Neutrophil (primary cell): ENCODE results near the gene NCK2.

Source experiments
- H3K27ac ChIP-seq: fragments of 200-600 bp; sonication (generic); 2 replicates; pipeline ENCODE4 v1.5.1; 2016; ENCODE audit warnings: mild to moderate bottlenecking, moderate library complexity
- H3K27me3 ChIP-seq: fragments of 200-600 bp; sonication (generic); 2 replicates; pipeline ENCODE4 v1.6.0; 2016; ENCODE audit warnings: mild to moderate bottlenecking
- H3K36me3 ChIP-seq: fragments of 200-600 bp; sonication (generic); 2 replicates; pipeline ENCODE4 v1.5.1; 2017
- H3K4me1 ChIP-seq, 2 experiments: fragments of 200-600 bp in 1 of 2; sonication (generic) in 1 of 2; 1 replicate in 1 of 2; 2 replicates in 1 of 2; pipeline versions ENCODE4 v1.5.1 to v1.6.1; 2013 to 2016; ENCODE audit warnings: low read depth in 1 of 2, low read length in 1 of 2, mild to moderate bottlenecking in 1 of 2, moderate library complexity in 1 of 2; ENCODE audit not compliant: control insufficient read depth in 1 of 2, insufficient read depth in 1 of 2
- H3K4me3 ChIP-seq, 2 experiments: fragments of 200-600 bp in 1 of 2; sonication (generic) in 1 of 2; 1 replicate in 1 of 2; 2 replicates in 1 of 2; pipeline ENCODE4 v1.5.1; 2013 to 2016; ENCODE audit warnings: low read depth in 1 of 2, low read length in 1 of 2, mild to moderate bottlenecking in 1 of 2, moderate library complexity in 1 of 2
- H3K9me3 ChIP-seq: fragments of 200-600 bp; sonication (generic); 2 replicates; pipeline ENCODE4 v1.5.1; 2016
- CTCF ChIP-seq: fragments of 200-600 bp; sonication (generic); IDR thresholded peaks from 2 replicates; pipeline ENCODE4 v1.5.1; 2016; ENCODE audit warnings: antibody characterized with exemption

NCK2 gene

GRCh38 chr2:105848367-105848766 is 103.7 kb downstream of the NCK2 start:
- no peak for TF ChIP-seq CTCF
- Histone ChIP-seq H3K27me3 (no peaks in the 10 kb centered on the region), H3K4me1 (peaks cover 56 to 74% of the 10 kb centered on the region in 2 experiments), H3K9me3 (no peaks in the 10 kb centered on the region), H3K27ac (peak overlapping the region; percentile 72), H3K36me3 (no peaks in the 10 kb centered on the region), H3K4me3 (no peak overlapping the region)

- H3K36me3 ChIP-seq: peaks cover under 1% of the 10 kb centered on the region
- H3K27me3 ChIP-seq: no peaks in the 10 kb centered on the region
- H3K4me1 ChIP-seq: peaks cover 62 to 83% of the 10 kb centered on the region in 2 experiments
- H3K27ac ChIP-seq: peak overlapping the region; percentile 72
- H3K4me3 ChIP-seq: no peak overlapping the region
- no peak for TF ChIP-seq CTCF
- no peaks in the 10 kb centered on the region for H3K9me3 ChIP-seq
Measured at GRCh38 chr2:105849431-105850179, 104.9 kb downstream of the NCK2 start.

GRCh38 chr2:105852066-105852465 is 107.4 kb downstream of the NCK2 start:
- Histone ChIP-seq H3K36me3 (peaks cover 21% of the 10 kb centered on the region), H3K4me1 (peaks cover 56 to 71% of the 10 kb centered on the region in 2 experiments), H3K4me3 (peak overlapping the region in 1 of 2 experiments; percentile 13), H3K9me3 (no peaks in the 10 kb centered on the region), H3K27me3 (no peaks in the 10 kb centered on the region), H3K27ac (peak overlapping the region; percentile 74)
- TF ChIP-seq CTCF: no peak

DNA sequence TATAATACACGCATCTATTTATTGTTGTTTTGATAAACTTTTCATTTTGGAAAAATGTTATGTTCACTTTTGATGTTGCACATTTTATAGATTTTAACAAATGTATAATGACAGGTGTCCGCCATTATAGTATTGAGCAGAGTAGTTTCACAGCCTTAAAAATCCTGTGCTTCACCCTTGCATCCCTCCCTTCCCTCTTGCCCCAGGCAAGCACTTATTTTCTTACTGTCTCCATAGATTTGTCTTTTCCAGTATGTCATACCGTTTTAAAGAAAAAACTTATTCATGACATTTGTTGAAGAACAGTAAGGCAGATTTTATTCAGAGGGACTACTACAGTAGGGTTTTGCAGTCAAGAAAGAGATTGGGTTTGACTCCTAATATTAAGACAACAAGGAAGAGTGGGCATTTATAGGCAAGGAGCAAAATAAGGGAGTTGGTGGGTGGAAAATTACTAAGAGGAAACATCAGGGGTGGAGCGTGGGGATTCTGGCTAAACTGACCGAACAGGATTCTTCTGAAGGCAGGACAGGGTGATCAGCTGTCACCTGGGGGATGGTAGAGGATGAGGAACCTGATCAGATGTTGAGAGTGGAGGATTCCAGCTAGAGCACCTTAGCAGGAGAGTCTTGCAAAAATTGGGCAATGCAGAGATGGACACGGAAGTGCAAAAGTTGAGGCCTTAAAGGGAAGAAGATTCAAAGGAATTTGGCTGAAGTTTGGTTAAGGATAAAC is 108.8 kb downstream of the NCK2 start:
- H3K4me3 ChIP-seq: no peak overlapping the region
- TF ChIP-seq CTCF: no peak
- no peaks in the 10 kb centered on the region for H3K9me3 ChIP-seq
- H3K36me3 ChIP-seq: peaks cover 23% of the 10 kb centered on the region
- H3K27me3 ChIP-seq: no peaks in the 10 kb centered on the region
- peak overlapping the region; percentile 74 for H3K27ac ChIP-seq
- peaks cover 42 to 56% of the 10 kb centered on the region in 2 experiments for H3K4me1 ChIP-seq

- peak overlapping the region; percentile 74 for H3K27ac ChIP-seq
- H3K4me3 ChIP-seq: no peak overlapping the region
- no peaks in the 10 kb centered on the region for H3K27me3 ChIP-seq
- no peaks in the 10 kb centered on the region for H3K9me3 ChIP-seq
- TF ChIP-seq CTCF: no peak
- peaks cover 30 to 42% of the 10 kb centered on the region in 2 experiments for H3K4me1 ChIP-seq
- H3K36me3 ChIP-seq: peaks cover 23% of the 10 kb centered on the region
Measured at GRCh38 chr2:105854972-105855371, 110.3 kb downstream of the NCK2 start.
